CD4-positive, CD25-positive, alpha-beta regulatory T cell (primary cell): ENCODE results near the gene DNM1. TPM values are rescaled to one million over a fixed set of nuclear protein-coding genes. Genes with fewer than 3 reads are reported as not detected.

Experiments
- ATAC-seq, 2 donors: fragments of 150-1000 bp; cut with Tn5 transposase; one replicate each; pipeline ENCODE4 v1.10.0; 2021; ENCODE audit warnings: low read depth in 2 of 2, moderate number of reproducible peaks in 2 of 2, moderate library complexity in 1 of 2
- DNase-seq, 3 donors: peaks; one replicate each; pipeline versions ENCODE4 v3.0.0 to v3.0.0-alpha.2; 2012 to 2022; ENCODE audit warnings: mixed read lengths in 1 of 3
- H3K27ac ChIP-seq: one replicate; pipeline ENCODE4 v1.7.0; 2013; ENCODE audit warnings: mild to moderate bottlenecking, low read length; ENCODE audit not compliant: insufficient read depth, poor library complexity, severe bottlenecking
- H3K27me3 ChIP-seq: one replicate; pipeline ENCODE4 v1.7.0; 2013; ENCODE audit warnings: low read length; ENCODE audit not compliant: control insufficient read depth, insufficient read depth
- H3K36me3 ChIP-seq: one replicate; pipeline ENCODE4 v1.7.0; 2013; ENCODE audit warnings: mild to moderate bottlenecking, low read length, moderate library complexity; ENCODE audit not compliant: control insufficient read depth, insufficient read depth
- H3K4me1 ChIP-seq: 2 replicates; pipeline ENCODE4 v1.7.0; 2013; ENCODE audit warnings: mild to moderate bottlenecking, low read length; ENCODE audit not compliant: insufficient read depth, control insufficient read depth, poor library complexity, severe bottlenecking
- H3K4me3 ChIP-seq: one replicate; pipeline ENCODE4 v1.7.0; 2013; ENCODE audit warnings: low read depth, mild to moderate bottlenecking, low read length, moderate library complexity
- H3K9me3 ChIP-seq, 2 experiments: 1 replicate in 1 of 2; 2 replicates in 1 of 2; pipeline ENCODE4 v1.7.0; 2013; ENCODE audit warnings: low read length in 2 of 2, mild to moderate bottlenecking in 1 of 2, moderate library complexity in 1 of 2; ENCODE audit not compliant: control insufficient read depth in 2 of 2
- H3K27ac Mint-ChIP-seq, 3 donors: one replicate each; pipeline ENCODE4 v1.8.0; 2020 to 2022; ENCODE audit warnings: mild to moderate bottlenecking in 3 of 3, mixed read lengths in 3 of 3, moderate library complexity in 2 of 3
- H3K27me3 Mint-ChIP-seq: one replicate; pipeline ENCODE4 v1.8.0; 2022; ENCODE audit warnings: mild to moderate bottlenecking, mixed read lengths
- H3K36me3 Mint-ChIP-seq: one replicate; pipeline ENCODE4 v1.8.0; 2020; ENCODE audit warnings: mixed read lengths
- H3K4me1 Mint-ChIP-seq, 4 donors: one replicate each; pipeline ENCODE4 v1.8.0; 2020 to 2022; ENCODE audit warnings: mixed read lengths in 4 of 4, mild to moderate bottlenecking in 1 of 4
- H3K4me3 Mint-ChIP-seq, 4 donors: one replicate each; pipeline ENCODE4 v1.8.0; 2020 to 2022; ENCODE audit warnings: mild to moderate bottlenecking in 4 of 4, mixed read lengths in 4 of 4, moderate library complexity in 3 of 4
- H3K9me3 Mint-ChIP-seq, 7 donors: one replicate each; pipeline ENCODE4 v1.8.0; 2020 to 2022; ENCODE audit warnings: mixed read lengths in 7 of 7, mild to moderate bottlenecking in 3 of 7, moderate library complexity in 2 of 7
- polyA plus RNA-seq, 4 donors: library from polyadenylated mRNA; unstranded; fragments of 300-500 nt; fragmentation: Illumina TruSeq; gene quantifications; one replicate each; pipeline ENCODE4 v1.2.3, GENCODE V29; 2021
- total RNA-seq: library from RNA; stranded (reverse); gene quantifications from one replicate; pipeline ENCODE4 v1.2.3, GENCODE V29; 2022

Gene DNM1
- total RNA-seq (1.5 TPM), polyA plus RNA-seq (not detected)

GRCh38 chr9:128203024-128203706 lies at the start of gene DNM1:
Gene DNM1, plus strand, starts transcription at chr9:128203379. Its CDS starts 92 bp downstream, at chr9:128203471.
- Histone ChIP-seq H3K27me3 (peaks cover 2% of the 10 kb centered on the region), H3K4me3 (peak within 1 kb of the TSS; percentile 47), H3K36me3 (no peaks in the 10 kb centered on the region), H3K4me1 (peaks cover 16% of the 10 kb centered on the region), H3K27ac (no peak within 1 kb of the TSS), H3K9me3 (no peaks in the 10 kb centered on the region)
- ATAC-seq (peak; percentile 90 to 91), DNase-seq (peak; percentile 65 to 79 (median 69))
- Mint-ChIP-seq H3K27ac (peak within 1 kb of the TSS in 1 of 3 donors; percentile 79), H3K9me3 (no peaks in the 10 kb centered on the region), H3K4me1 (peaks cover 2 to 17% (median 6%) of the 10 kb centered on the region in 4 donors), H3K27me3 (peaks cover 31% of the 10 kb centered on the region), H3K4me3 (peak within 1 kb of the TSS; percentile 80 to 86 (median 82)), H3K36me3 (no peaks in the 10 kb centered on the region)

- no peak for ATAC-seq
- Mint-ChIP-seq H3K4me3 (no peak overlapping the region), H3K36me3 (no peaks in the 10 kb centered on the region), H3K4me1 (peaks cover 0 to 5% (median under 1%) of the 10 kb centered on the region in 4 donors), H3K27ac (no peak overlapping the region), H3K9me3 (no peaks in the 10 kb centered on the region), H3K27me3 (no peaks in the 10 kb centered on the region)
- H3K36me3 ChIP-seq = no peaks in the 10 kb centered on the region
- H3K27me3 ChIP-seq = no peaks in the 10 kb centered on the region
- no peak for DNase-seq
- no peaks in the 10 kb centered on the region for H3K9me3 ChIP-seq
- no peaks in the 10 kb centered on the region for H3K4me1 ChIP-seq
- no peak overlapping the region for H3K4me3 ChIP-seq
- no peak overlapping the region for H3K27ac ChIP-seq
Observed at GRCh38 chr9:128153947-128154695, 49.1 kb upstream of the DNM1 start.

DNA sequence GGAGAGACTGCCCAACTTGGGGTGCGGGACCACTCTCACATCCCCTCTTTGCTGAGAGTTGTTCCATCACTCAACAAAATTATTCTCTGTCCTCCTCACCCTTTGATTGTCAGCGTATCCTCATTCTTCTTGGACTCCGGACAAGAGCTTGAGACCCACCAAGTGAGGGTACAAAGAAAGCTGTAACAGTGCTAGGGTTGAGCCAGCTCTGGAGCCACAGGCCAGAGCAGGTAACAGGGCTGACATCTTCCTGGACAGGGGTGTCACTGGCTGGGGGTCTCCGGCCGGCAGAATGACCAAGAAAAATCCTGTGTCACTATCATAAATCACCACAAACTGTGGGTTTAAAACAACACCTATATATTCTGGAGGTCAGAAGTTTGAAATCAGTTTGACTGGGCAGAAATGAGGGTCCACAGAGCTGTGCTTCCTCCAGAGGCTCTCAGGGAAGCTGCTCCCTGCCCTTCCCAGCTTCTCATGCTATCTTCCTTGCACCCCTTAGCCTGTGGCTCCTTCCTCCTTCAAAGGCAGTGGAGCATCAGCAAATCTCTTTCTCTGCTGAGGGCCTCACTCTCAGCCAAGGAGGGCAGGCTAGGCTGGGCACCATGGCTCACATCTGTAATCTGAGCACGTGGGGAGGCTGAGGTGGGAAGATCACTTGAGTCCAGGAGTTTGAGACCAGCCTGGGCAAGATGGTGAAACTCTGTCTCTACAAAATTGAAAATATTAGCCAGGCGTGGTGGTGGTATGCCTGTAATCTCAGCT lies 47.3 kb upstream of the DNM1 start:
- no peaks in the 10 kb centered on the region for H3K27me3 ChIP-seq
- H3K27ac ChIP-seq = no peak overlapping the region
- no peaks in the 10 kb centered on the region for H3K27me3 Mint-ChIP-seq
- no peaks in the 10 kb centered on the region for H3K36me3 ChIP-seq
- H3K36me3 Mint-ChIP-seq = no peaks in the 10 kb centered on the region
- H3K4me3 ChIP-seq = no peak overlapping the region
- no peak overlapping the region for H3K27ac Mint-ChIP-seq
- DNase-seq = no peak
- H3K4me3 Mint-ChIP-seq = peak overlapping the region in 1 of 4 donors; percentile 10
- peaks cover 14% of the 10 kb centered on the region for H3K4me1 ChIP-seq
- H3K9me3 ChIP-seq = no peaks in the 10 kb centered on the region
- no peaks in the 10 kb centered on the region for H3K9me3 Mint-ChIP-seq
- ATAC-seq = no peak
- peaks cover under 1 to 13% (median 5%) of the 10 kb centered on the region in 4 donors for H3K4me1 Mint-ChIP-seq

DNA sequence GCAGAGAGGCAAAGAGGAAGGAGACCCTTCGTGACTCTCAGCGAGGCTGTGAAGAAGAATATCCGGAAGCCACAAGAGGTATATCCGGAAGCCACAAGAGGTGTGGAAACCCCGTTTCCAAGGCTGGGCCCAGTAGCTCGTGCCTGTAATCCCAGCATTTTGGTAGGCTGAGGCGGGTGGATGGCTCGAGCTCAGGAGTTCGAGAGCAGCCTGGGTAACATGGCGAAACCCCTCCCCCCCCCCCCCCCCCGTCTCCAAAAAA lies 43.7 kb upstream of the DNM1 start:
- Histone ChIP-seq H3K4me3 (no peak overlapping the region), H3K36me3 (peaks cover 10% of the 10 kb centered on the region), H3K9me3 (no peaks in the 10 kb centered on the region), H3K27ac (peak overlapping the region; percentile 84), H3K27me3 (no peaks in the 10 kb centered on the region), H3K4me1 (peaks cover 19% of the 10 kb centered on the region)
- Mint-ChIP-seq H3K27me3 (no peaks in the 10 kb centered on the region), H3K9me3 (peaks cover 0 to 3% (median 0%) of the 10 kb centered on the region in 7 donors), H3K36me3 (peaks cover 9% of the 10 kb centered on the region), H3K4me3 (peak overlapping the region; percentile 87 to 96 (median 88)), H3K4me1 (peaks cover 4 to 30% (median 16%) of the 10 kb centered on the region in 4 donors), H3K27ac (peak overlapping the region; percentile 86 to 95 (median 93))
- ATAC-seq = peak; percentile 22 to 34
- DNase-seq = peak; percentile 54 to 76 (median 61)

GRCh38 chr9:128159784-128160602 lies 43.2 kb upstream of the DNM1 start, which contains the start of gene BBLN:
Gene BBLN, plus strand, starts transcription at chr9:128160265. Its CDS starts 143 bp downstream, at chr9:128160408.
- Histone ChIP-seq H3K9me3 (no peaks in the 10 kb centered on the region), H3K4me3 (peak within 1 kb of the TSS; percentile 78), H3K4me1 (peaks cover 19% of the 10 kb centered on the region), H3K36me3 (peaks cover 12% of the 10 kb centered on the region), H3K27me3 (no peaks in the 10 kb centered on the region), H3K27ac (peak within 1 kb of the TSS; percentile 84)
- ATAC-seq (peak; percentile 85 to 88), DNase-seq (peak; percentile 86 to 92 (median 91))
- Mint-ChIP-seq H3K4me3 (peak within 1 kb of the TSS; percentile 87 to 96 (median 88)), H3K27me3 (no peaks in the 10 kb centered on the region), H3K27ac (peak within 1 kb of the TSS; percentile 86 to 95 (median 93)), H3K9me3 (peaks cover 0 to 3% (median 0%) of the 10 kb centered on the region in 7 donors), H3K4me1 (peaks cover 4 to 30% (median 16%) of the 10 kb centered on the region in 4 donors), H3K36me3 (peaks cover 11% of the 10 kb centered on the region)

DNA sequence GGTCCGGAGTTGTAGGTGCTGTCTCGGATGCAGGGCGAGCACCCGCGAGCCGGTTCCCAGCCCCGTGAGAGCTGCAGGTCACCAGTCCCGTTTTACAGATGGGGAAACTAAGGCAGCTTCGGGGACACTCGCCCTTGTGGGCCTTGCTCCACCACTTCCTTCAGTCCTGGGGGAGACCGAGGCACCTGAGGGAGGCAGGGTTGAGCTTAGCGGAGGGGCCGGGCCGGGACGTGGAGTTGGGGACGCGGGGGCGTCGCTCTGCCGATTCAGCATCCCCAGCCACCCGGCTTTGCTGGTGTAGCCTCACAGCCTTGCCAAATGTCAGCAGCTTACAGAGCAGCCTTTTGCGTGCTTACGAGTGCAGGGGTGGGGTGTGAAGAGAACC lies 42.6 kb upstream of the DNM1 start:
- Histone ChIP-seq H3K36me3 (peaks cover 12% of the 10 kb centered on the region), H3K27ac (peak overlapping the region; percentile 84), H3K4me1 (peaks cover 19% of the 10 kb centered on the region), H3K4me3 (peak overlapping the region; percentile 78), H3K27me3 (no peaks in the 10 kb centered on the region), H3K9me3 (no peaks in the 10 kb centered on the region)
- Mint-ChIP-seq H3K27ac (peak overlapping the region in 2 of 3 donors; percentile 60 to 86), H3K4me3 (peak overlapping the region; percentile 87 to 96 (median 88)), H3K27me3 (no peaks in the 10 kb centered on the region), H3K4me1 (peaks cover 4 to 29% (median 16%) of the 10 kb centered on the region in 4 donors), H3K36me3 (peaks cover 11% of the 10 kb centered on the region), H3K9me3 (peaks cover 0 to 3% (median 0%) of the 10 kb centered on the region in 7 donors)
- peak; percentile 11 to 63 (median 31) for DNase-seq
- ATAC-seq = no peak
